HEK293T (cell line): ENCODE results near the gene BRAT1.

ENCODE experiments used
- CTCF ChIA-PET: fragments of 350-600 bp; formaldehyde crosslinking; extraction: SDS; loops from one replicate; lab custom pipeline; 2021; ENCODE audit warnings: antibody characterized with exemption, inconsistent platforms; lab: Yijun Ruan, JAX
- POLR2A ChIA-PET: fragments of 350-600 bp; formaldehyde crosslinking; extraction: SDS; loops from one replicate; lab custom pipeline; 2020; ENCODE audit warnings: antibody characterized with exemption, inconsistent platforms; lab: Yijun Ruan, JAX
- DNase-seq: peaks from one replicate; pipeline ENCODE4 v3.0.0; 2012; ENCODE audit warnings: mixed read lengths; ENCODE audit errors: extremely low spot score
- ARNT ChIP-seq: fragments of 450-650 bp; IDR thresholded peaks from 2 replicates; pipeline ENCODE4 v1.6.1; 2017; ENCODE audit warnings: mild to moderate bottlenecking
- BHLHE40 ChIP-seq: fragments of 450-650 bp; IDR thresholded peaks from 2 replicates; pipeline ENCODE4 v1.6.1; 2016; ENCODE audit warnings: mild to moderate bottlenecking, moderate library complexity, borderline replicate concordance
- CTBP1 ChIP-seq: fragments of 450-650 bp; IDR thresholded peaks from 2 replicates; pipeline ENCODE4 v1.6.1; 2016; ENCODE audit warnings: borderline replicate concordance
- ELF4 ChIP-seq: fragments of 450-650 bp; IDR thresholded peaks from 2 replicates; pipeline ENCODE4 v1.6.1; 2017; ENCODE audit warnings: antibody characterized with exemption
- FOXA1 ChIP-seq: fragments of 450-650 bp; IDR thresholded peaks from 2 replicates; pipeline ENCODE4 v1.6.1; 2016; ENCODE audit warnings: mild to moderate bottlenecking
- FOXK2 ChIP-seq: fragments of 450-650 bp; IDR thresholded peaks from 2 replicates; pipeline ENCODE4 v1.6.1; 2016; ENCODE audit warnings: mild to moderate bottlenecking
- FOXM1 ChIP-seq: fragments of 450-650 bp; IDR thresholded peaks from 2 replicates; pipeline ENCODE4 v1.6.1; 2017; ENCODE audit warnings: mild to moderate bottlenecking, borderline replicate concordance
- HDGF ChIP-seq: fragments of 450-650 bp; IDR thresholded peaks from 2 replicates; pipeline ENCODE4 v1.6.1; 2017; ENCODE audit warnings: antibody characterized with exemption, borderline replicate concordance
- L3MBTL2 ChIP-seq: fragments of 450-650 bp; conservative IDR thresholded peaks from 2 replicates; pipeline ENCODE4 v1.6.1; 2016; ENCODE audit warnings: mild to moderate bottlenecking
- LEF1 ChIP-seq: fragments of 450-650 bp; IDR thresholded peaks from 2 replicates; pipeline ENCODE4 v1.6.1; 2017; ENCODE audit warnings: mild to moderate bottlenecking, borderline replicate concordance
- NFRKB ChIP-seq: fragments of 450-650 bp; IDR thresholded peaks from 2 replicates; pipeline ENCODE4 v1.6.1; 2016; ENCODE audit warnings: mild to moderate bottlenecking, moderate library complexity
- SP1 ChIP-seq: fragments of 450-650 bp; IDR thresholded peaks from 2 replicates; pipeline ENCODE4 v1.6.1; 2017
- SUZ12 ChIP-seq: fragments of 450-650 bp; IDR thresholded peaks from 2 replicates; pipeline ENCODE4 v1.6.1; 2016; ENCODE audit warnings: mild to moderate bottlenecking
- TARDBP ChIP-seq: fragments of 450-650 bp; IDR thresholded peaks from 2 replicates; pipeline ENCODE4 v1.6.1; 2016
- ZNF384 ChIP-seq: fragments of 450-650 bp; IDR thresholded peaks from 2 replicates; pipeline ENCODE4 v1.6.1; 2016
- TF ChIP-seq, protein P1 (sequence below): fragments of 450-650 bp; IDR thresholded peaks from 2 replicates; pipeline ENCODE4 v1.6.1; 2016

Gene BRAT1

DNA sequence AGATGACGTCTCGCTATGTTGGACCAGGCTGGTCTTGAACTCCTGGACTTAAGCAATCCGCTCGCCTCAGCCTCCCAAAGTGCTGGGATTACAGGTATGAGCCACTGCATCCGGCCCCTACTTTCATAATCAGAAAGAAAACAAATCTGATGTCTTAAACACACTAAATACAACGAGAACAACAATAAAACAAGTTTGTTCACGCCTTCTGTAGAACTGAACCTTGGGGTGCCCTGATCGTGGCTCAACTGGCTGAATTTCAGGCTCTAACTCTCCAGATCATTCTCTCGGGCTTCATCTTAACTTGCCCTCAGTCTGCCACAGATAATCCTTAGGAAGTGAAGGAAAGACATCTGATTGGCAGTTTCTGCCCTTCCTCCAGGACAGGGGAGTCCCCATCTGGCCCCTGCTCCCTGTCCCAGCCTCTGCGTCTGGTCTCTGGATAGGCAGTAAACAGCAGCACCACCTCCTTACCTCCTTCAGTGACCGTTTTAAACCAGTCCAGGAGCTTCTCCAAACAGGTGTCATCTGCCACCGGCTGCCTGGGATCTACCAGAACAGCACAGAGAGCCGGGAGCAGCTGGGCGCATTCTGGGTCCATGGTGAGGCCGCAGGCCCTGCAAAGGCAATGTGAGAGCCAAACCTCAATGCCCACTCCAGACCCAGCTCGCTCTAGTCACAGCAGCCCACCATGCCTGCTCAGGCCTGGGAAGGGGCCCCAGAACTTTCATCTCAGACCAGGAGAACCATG lies 1.3 kb downstream of the BRAT1 start:
- CTCF ChIA-PET = no interaction called here
- no peak for DNase-seq

DNA sequence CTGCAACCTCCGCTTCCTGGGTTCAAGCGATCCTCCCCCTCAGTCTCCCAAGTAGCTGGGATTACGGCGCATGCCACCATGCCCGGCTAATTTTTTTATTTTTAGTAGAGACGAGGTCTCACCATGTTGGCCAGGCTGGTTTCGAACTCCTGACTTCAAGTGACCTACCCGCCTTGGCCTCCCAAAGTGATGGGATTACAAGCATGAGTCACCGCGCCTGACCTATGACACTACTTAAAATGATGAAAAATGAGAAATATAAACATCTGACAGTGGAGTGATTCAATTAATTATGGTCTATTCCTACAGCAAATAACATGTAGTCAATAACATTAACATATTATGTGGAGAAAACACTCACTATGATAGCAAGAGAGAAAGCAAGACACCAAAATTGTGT lies 2.2 kb downstream of the BRAT1 start:
- CTCF ChIA-PET = no interaction called here

More for the DNA sequence above, 1.3 kb downstream of the BRAT1 start:
- POLR2A ChIA-PET = no interaction called here
- TF ChIP-seq SP1 (no peak), FOXK2 (no peak), TARDBP (no peak), HDGF (no peak), FOXA1 (no peak)

DNA sequence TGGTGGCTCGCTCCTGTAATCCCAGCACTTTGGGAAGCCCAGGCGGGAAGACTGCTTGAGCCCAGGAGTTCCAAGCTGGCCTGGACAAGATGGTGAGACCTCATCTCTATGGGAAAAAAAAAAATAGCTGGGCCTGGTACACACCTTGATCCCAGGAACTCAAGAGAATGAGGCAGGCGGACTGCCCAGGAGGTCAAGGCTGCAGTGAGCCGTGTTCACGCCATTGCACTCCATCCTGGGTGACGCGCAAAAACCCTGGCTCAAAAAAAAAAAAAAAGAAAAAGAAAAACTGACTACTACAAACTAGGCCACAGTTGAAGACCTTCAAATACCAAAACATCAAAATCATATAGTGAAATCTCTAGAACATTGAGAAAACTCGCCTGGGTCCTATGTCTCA lies 3.9 kb downstream of the BRAT1 start:
- POLR2A ChIA-PET = no interaction called here
- TF ChIP-seq HDGF (no peak), ZNF384 (no peak), SP1 (no peak), TARDBP (no peak), FOXM1 (no peak), CTBP1 (no peak), ELF4 (no peak), FOXK2 (no peak), ARNT (no peak), NFRKB (no peak), FOXA1 (no peak)
- TF ChIP-seq, protein P1, sequence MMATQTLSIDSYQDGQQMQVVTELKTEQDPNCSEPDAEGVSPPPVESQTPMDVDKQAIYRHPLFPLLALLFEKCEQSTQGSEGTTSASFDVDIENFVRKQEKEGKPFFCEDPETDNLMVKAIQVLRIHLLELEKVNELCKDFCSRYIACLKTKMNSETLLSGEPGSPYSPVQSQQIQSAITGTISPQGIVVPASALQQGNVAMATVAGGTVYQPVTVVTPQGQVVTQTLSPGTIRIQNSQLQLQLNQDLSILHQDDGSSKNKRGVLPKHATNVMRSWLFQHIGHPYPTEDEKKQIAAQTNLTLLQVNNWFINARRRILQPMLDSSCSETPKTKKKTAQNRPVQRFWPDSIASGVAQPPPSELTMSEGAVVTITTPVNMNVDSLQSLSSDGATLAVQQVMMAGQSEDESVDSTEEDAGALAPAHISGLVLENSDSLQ = no peak
- CTCF ChIA-PET = no interaction called here
- no peak for DNase-seq

More for the DNA sequence above, 2.2 kb downstream of the BRAT1 start:
- DNase-seq = no peak
- TF ChIP-seq HDGF (no peak), ELF4 (no peak), BHLHE40 (no peak), FOXA1 (no peak), L3MBTL2 (no peak), FOXM1 (no peak), FOXK2 (no peak), NFRKB (no peak), ZNF384 (no peak)
- TF ChIP-seq, protein P1 = no peak
- POLR2A ChIA-PET = no interaction called here

DNA sequence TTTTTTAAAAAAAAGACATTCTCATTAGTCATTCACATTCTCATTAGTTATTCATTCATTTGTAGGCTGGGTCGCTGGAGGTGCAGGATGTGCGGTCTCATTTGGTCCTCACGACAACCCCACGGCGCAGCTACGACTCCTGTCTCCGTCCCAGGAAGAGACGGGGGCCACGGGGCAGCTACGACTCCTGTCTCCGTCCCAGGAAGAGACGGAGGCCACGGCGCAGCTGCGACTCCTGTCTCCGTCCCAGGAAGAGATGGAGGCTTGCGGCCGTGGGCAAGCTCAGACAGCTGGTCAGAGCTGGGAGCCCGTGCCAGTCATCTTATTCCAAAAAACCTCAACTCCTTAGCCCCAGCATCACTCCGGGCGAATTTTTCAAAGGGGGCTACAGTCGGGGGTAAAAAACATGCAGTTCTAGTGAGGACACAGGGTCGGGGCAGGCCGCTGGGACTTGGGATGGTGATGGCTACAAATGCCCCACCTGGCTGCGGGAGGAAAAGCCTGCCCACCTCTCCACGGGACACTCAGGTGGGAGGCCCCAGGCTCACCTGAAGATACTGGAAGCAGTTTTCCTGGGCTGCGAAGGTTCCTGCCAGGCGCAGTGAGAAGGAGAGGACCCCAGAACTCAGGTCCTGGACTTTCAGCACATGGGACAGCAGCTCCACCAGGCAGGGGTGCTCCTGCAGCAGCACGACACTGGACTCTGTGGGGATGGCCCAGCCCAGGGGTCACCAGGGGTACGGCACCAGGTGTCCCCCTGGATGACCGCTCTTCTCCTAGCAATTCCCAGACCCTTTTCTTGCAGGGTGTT lies 8.3 kb downstream of the BRAT1 start:
- no peak for DNase-seq
- CTCF ChIA-PET = no interaction called here
- TF ChIP-seq FOXM1 (no peak), ZNF384 (no peak), SUZ12 (no peak), CTBP1 (no peak), ARNT (no peak), NFRKB (no peak), ELF4 (no peak), BHLHE40 (no peak), HDGF (no peak), FOXA1 (no peak), SP1 (no peak), TARDBP (no peak), FOXK2 (no peak), L3MBTL2 (no peak), LEF1 (no peak)
- TF ChIP-seq, protein P1 = no peak
- POLR2A ChIA-PET = no interaction called here

DNA sequence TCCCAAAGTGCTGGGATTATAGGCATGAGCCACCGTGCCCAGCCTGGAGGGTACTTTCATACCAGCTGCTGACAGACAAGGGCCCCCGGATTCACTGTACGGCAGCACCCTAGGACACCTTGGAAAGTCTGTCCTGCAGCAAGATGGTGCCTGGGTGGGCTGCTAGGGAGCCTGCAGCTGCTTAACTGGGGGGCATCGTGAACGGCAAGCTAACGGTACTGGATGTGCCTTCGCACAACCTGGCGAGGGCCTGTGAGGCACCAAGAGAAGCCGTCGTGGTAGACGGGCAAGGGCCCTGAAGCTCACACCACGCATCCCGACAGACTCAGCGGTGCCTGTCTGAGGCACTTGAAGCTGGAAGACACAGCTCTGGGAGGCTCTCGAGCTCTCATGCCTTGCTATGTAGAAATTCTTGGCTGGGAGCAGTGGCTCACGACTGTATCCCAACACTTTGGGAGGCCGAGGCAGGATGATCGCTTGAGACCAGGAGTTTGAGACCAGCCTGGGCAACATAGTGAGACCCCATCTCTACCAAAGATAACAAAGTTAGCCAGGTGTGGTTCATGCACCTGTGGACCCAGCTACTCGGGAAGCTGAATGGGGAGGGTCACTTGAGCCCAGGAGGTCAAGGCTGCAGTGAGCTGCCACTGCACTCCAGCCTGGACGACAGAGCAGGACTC lies 9.4 kb downstream of the BRAT1 start:
- TF ChIP-seq SP1 = no peak
- TF ChIP-seq HDGF = no peak
- TF ChIP-seq TARDBP = no peak
- TF ChIP-seq FOXM1 = no peak
- TF ChIP-seq SUZ12 = no peak
- TF ChIP-seq LEF1 = no peak
- TF ChIP-seq, protein P1 = no peak
- no peak for TF ChIP-seq NFRKB
- no peak for TF ChIP-seq BHLHE40
- TF ChIP-seq FOXK2 = no peak
- no peak for TF ChIP-seq FOXA1
- no peak for TF ChIP-seq ELF4
- no peak for TF ChIP-seq L3MBTL2
- no peak for TF ChIP-seq ARNT
- TF ChIP-seq CTBP1 = no peak
- no peak for TF ChIP-seq ZNF384
- ChIA-PET POLR2A (interaction anchor here (1.5 kb wide), 1 partner anchor 10 kb away, joined by 4 read pairs; the partner anchor contains the start of gene BRAT1), CTCF (interaction anchor here (1.1 kb wide), 1 partner anchor 63 kb away, joined by 3 read pairs; no protein-coding TSS in a partner anchor)
- DNase-seq = no peak
